ENCODE measurements around the gene FABP7. TPM values are rescaled to one million over a fixed set of nuclear protein-coding genes. Genes with fewer than 3 reads are reported as not detected.

The FABP7 gene
- total RNA-seq, 1 experiment from 2014 or later, result not detected

Other genes with a start within 250 kb of the FABP7 start
- 24.0 TPM for gene PKIB, start 169.3 kb upstream of the FABP7 start, total RNA-seq (2021; ENCODE audit: unreplicated experiment)
- 2.4 TPM for gene SMPDL3A, start 9.5 kb downstream of the FABP7 start, total RNA-seq (2021; ENCODE audit: unreplicated experiment)
- gene CLVS2, start 216.5 kb downstream of the FABP7 start, total RNA-seq (2021; ENCODE audit: unreplicated experiment), result not detected